Activated CD8-positive, alpha-beta memory T cell treated with anti-CD3 and anti-CD28 coated beads, Interleukin-2, amount 50 U/mL, for 24 hours (primary cell): ENCODE data around the gene PRPF6.

Experiments
- DNase-seq: peaks from one replicate; pipeline ENCODE4 v3.0.0-alpha.2; 2020; ENCODE audit errors: extremely low read depth

The PRPF6 gene

DNA sequence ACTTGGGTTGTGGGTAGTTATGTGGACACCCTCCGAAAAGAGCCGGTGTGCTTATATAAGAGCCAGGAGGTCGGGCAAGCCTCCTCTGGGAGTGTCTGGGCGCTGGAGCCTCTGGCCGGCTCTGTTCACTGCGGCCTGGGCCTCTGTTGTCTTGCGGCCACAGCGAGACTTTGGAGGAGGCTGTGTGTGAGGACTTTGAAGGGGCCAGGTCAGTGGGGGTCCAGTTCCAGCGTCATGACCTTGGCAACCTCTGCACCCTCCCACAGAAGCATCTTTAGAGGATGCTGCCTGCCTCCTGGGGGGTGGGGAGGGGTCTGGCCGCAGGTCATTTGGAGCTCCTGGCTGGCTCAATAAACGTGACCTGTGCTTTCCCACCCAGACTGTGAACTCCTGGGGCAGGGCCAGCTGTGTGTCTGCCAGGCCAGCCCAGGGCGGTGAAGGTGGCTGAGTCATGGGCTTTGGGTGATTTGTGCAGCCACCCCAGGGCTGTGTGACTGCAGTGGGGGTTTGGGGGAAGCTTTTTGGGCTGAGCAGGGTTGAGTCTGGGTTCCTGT lies 83.3 kb downstream of the PRPF6 start:
- DNase-seq, result no peak

- DNase-seq, result no peak
These were observed 84.4 kb downstream of the PRPF6 start for GRCh38 chr20:64065062-64065973.

GRCh38 chr20:64065974-64066343 lies 85.0 kb downstream of the PRPF6 start:
- DNase-seq, result no peak

DNA sequence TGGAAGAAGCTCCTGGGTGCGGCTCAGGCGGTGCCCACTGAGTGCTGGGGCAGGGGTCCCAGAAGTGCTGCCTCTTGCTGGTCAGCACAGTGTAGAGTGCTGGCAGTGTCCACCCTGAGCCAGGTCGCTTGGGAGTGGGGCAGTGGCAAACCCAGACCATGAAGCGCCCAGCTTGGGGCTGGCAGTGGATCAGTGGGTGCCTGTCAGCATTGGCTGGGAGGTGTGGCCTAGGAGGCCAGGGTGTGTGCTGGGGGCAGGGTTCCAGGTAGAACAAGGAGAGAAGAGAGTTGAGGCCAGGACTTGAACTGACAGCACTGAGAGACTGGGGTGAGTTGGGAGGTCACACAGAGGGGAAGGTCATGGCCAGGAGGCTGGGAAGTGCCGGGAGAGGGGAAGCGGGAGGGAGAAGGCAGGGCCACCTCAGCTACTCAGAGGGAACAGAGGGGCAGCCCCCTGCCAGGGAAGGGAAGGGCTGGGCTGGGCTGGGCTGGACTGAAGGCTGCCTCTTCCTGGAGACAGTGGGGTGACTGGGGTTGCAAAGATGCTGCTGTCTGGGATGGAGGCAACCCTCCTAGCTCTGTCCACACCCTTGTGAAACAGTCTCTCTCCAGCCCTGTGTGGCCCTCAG lies 86.2 kb downstream of the PRPF6 start:
- no peak for DNase-seq

DNA sequence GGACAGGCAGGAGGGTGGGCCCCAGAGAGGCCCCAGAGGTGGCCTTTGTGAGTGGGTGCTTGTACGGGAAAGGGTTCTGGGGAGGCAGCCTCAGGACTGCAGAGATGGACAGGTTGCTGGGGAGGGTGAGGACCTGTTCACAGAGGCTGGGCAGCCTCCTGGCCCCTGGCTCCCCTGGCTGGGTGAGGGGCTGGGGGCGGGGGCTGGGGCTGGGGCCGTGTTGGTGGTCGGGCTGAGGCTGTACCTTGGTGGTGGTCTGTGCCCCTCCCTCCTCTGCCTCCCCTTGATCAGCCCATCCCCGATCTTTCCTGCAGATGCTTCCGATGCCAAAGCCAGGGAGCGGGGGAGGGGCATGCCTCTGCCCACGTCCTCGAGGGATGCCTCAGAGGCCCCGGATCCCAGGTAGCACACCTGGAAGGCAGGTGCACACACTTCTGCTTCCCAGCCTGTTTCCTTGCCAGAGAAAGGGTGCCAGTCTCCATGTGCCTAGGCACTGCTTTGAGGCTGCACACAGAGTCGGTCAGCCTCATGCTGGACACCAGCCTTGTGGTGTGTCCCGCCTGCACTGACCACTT lies 86.9 kb downstream of the PRPF6 start:
- DNase-seq, result no peak

DNA sequence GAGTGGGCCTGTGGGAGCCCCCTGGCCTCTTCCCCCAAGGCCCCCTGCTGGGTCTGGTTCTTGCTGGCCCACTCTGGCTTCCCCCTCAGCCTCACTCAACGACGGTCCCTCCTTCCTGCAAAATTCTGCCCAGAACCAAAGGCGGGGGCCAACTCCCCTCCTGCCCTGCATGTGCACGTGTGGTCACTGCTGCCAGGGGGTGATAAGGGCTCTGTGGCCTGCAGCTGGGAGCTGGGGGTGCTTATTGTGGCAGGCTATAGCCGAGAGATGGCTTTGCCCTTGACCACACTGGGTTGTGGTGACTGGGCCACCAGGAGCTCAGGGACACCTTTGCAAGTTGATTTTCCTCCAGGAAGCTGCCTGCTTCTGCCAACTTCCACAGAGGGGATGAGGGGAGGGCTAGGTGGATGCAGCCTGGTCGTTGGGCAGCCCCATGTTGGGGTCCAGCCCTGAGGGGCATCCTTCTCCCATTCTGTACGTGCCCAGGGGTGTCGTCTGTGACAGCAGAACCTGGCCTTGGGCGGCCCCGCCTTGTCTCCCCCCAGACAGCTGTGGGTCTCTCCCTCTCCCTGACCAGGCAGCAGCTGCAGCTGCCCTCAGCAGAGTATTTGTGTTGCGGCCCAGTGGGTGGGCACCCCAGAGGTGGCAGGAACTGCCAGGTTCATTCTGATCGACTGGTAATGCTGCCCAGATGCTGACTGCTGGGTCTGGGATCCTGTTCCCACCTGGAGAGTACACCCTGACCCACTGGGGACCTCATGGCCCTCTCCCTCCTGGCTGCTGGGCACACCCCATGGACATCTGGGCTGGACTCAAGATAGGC lies 87.7 kb downstream of the PRPF6 start:
- DNase-seq, result no peak

DNA sequence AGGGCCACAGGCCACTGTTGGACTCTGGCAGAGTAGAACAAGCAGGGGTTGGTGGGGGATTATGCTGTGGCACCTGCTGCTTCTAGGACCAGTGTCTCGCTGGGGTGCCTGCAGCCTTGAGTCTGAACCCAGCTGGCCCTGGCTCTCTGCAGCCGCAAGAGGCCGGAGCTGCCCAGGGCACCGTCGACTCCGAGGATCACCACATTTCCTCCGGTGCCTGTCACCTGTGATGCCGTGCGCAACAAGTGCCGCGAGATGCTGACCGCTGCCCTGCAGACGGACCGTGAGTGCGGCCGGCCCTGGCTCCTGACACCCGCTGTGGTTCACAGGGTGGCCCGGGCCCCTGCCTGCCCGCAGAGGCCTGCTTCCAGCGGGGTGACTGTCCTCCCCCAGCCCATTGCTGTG lies 88.3 kb downstream of the PRPF6 start:
- no peak for DNase-seq

- DNase-seq, result no peak
These were observed 88.8 kb downstream of the PRPF6 start for GRCh38 chr20:64069614-64070243.

GRCh38 chr20:64070244-64070993 lies 89.5 kb downstream of the PRPF6 start:
- DNase-seq, result no peak

- no peak for DNase-seq
These were observed 90.7 kb downstream of the PRPF6 start for GRCh38 chr20:64071341-64072332.

- no peak for DNase-seq
These were observed 91.6 kb downstream of the PRPF6 start for GRCh38 chr20:64072498-64073063.

GRCh38 chr20:64073476-64074183 lies 92.7 kb downstream of the PRPF6 start:
- DNase-seq, result no peak

DNA sequence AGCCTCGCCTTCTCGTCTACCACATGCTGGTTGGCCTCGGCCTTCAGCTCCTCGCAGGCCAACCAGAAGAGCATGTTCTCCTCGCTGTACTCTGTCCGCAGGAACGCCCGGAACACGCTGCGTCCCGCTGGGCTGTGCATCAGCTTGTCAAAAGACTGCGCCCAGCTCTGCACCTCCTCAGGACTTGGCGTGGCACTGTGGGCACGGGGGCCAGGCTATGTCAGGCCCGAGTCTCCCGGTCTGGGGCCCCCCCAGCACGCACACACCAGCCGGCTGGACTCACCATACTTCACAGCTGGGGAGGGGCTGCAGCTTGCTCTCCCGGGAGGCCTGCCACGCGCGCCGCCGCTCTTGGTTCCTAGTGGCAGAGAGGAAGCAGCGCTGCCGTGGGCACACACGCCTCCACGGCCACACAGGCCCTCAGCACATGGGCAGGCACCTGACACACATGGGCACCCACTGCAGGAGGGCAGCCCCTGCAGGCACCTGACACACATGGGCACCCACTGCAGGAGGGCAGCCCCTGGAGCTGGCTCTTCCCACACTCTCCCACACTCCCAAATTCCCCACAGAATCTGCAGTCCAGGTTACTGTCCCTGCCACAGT lies 93.4 kb downstream of the PRPF6 start:
- no peak for DNase-seq

DNA sequence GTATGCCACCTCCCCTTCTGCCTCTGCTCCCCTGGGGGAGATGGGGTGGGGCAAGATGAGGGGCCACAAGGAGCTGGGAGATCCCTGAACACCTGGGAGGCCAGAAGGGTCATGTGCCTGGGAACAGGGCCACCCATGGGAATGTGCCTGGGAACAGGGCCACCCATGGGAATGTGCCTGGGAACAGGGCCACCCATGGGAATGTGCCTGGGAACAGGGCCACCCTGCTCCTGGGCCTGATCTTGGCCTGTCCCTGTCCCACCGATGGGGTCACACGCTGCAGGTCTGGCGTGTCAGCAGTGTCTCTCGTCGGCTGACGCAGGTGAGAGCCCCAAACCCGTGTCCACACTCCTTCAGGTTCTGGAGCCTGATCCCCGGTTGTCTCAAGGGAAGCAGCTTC lies 94.0 kb downstream of the PRPF6 start:
- DNase-seq, result no peak

DNA sequence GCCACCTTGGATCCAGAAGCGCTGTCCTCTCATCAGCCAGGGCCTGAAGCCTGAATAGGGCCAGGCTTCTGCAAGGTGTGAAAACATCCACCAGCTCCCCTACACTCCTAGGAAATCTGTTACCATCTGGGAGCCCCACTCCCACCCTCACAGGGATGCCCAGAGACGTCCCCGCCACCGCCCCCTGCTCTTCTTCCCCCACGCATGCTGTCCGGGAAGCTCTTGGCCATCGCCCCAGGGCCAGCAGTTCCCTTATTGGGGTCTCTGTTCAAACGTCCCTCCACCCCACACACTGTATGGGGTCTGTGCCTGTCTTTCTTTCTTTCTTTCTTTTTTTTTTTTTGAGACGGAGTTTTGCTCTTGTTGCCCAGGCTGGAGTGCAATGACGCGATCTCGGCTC lies 94.6 kb downstream of the PRPF6 start:
- no peak for DNase-seq

DNA sequence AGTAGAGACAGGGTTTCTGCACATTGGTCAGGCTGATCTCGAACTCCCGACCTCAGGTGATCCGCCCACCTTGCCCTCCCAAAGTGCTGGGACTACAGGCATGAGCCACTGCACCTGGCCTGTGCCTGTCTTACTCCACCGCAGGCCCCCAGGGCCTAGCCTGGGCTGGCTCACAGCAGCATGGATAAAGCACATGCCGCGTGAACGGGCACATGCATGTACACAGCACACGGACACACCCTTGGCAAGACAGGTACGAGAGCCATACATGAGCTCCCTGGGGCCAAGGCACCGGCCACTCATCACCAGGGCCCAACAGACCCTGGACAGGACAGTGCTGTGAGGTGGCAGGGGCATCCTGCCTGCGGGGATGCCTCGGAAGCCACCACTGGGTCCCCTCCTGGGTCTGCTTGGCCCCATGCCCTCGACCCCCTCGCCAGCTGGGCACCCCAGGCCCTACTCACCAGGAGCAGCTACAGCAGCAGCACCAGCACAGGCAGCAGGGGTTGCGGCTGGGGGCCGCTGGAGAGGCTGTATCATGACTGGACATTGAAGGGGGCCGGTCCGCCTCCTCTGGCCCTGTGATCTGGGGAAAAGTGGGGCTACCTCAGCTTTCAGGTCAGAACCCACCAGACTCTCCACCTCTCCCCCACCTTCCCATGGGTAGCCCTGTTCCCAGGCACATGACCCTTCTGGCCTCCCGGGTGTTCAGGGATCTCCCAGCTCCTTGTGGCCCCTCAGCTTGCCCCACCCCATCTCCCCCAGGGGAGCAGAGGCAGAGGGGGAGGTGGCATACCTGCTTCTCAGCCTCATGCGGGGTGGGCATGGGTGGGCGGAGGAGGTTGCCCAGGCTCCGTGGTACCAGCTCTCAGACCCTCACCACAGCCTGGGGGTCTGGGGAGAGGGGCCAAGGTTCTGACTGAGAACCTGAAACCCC lies 95.4 kb downstream of the PRPF6 start:
- DNase-seq, result no peak

DNA sequence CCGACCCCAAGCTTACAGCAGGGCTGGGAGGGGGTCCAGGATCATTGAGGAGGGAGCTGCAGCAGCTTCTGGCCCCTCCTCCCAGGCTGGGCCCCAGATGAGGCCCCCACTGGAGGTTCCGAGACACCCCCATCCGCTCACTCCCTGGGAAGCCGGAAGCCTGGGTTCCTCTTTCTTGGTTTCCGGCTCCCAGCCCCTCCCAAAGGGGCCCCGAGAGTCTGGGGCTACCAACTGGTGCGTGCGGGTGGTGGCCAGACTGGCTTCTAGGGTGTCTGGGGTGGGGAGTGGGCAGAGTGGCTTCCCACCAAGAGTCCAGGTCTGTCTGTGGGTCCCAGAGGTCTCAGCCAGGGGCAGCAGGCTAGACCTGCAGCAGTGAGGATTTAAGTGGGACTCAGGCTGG lies 96.2 kb downstream of the PRPF6 start:
- no peak for DNase-seq
